LNCAP (cell line): ENCODE measurements around the gene SKA3.

Source experiments
- TF ChIP-seq, protein P1 (sequence below): fragments of 450-650 bp; IDR thresholded peaks from 2 replicates; pipeline ENCODE4 v1.5.1; 2017; ENCODE audit warnings: mild to moderate bottlenecking

The SKA3 gene

DNA sequence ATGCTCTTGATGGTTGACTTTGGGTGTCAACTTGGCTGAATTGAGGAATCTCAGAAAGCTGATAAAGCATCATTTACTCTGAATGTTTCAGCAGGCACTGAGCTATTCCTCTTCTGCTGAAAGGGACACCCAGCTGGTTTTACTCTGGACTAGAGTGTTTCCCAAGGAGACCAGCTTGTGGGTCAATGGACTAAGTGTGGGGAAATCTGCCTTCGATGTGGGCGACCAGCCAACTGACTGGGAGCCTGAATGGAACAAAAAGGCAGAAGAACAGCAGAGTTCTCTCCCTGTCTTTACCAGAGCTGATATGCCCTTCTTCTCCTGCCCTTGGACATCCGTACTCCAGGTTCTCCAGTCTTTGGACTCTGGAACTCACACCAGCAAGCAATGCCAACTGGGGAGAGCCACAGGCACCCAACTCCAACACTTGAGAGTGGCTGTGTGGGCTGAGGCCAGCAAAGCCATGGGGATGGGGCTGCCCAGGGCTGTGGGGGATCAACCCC lies 32.4 kb upstream of the SKA3 start:
- TF ChIP-seq, protein P1, sequence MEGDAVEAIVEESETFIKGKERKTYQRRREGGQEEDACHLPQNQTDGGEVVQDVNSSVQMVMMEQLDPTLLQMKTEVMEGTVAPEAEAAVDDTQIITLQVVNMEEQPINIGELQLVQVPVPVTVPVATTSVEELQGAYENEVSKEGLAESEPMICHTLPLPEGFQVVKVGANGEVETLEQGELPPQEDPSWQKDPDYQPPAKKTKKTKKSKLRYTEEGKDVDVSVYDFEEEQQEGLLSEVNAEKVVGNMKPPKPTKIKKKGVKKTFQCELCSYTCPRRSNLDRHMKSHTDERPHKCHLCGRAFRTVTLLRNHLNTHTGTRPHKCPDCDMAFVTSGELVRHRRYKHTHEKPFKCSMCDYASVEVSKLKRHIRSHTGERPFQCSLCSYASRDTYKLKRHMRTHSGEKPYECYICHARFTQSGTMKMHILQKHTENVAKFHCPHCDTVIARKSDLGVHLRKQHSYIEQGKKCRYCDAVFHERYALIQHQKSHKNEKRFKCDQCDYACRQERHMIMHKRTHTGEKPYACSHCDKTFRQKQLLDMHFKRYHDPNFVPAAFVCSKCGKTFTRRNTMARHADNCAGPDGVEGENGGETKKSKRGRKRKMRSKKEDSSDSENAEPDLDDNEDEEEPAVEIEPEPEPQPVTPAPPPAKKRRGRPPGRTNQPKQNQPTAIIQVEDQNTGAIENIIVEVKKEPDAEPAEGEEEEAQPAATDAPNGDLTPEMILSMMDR: no peak

DNA sequence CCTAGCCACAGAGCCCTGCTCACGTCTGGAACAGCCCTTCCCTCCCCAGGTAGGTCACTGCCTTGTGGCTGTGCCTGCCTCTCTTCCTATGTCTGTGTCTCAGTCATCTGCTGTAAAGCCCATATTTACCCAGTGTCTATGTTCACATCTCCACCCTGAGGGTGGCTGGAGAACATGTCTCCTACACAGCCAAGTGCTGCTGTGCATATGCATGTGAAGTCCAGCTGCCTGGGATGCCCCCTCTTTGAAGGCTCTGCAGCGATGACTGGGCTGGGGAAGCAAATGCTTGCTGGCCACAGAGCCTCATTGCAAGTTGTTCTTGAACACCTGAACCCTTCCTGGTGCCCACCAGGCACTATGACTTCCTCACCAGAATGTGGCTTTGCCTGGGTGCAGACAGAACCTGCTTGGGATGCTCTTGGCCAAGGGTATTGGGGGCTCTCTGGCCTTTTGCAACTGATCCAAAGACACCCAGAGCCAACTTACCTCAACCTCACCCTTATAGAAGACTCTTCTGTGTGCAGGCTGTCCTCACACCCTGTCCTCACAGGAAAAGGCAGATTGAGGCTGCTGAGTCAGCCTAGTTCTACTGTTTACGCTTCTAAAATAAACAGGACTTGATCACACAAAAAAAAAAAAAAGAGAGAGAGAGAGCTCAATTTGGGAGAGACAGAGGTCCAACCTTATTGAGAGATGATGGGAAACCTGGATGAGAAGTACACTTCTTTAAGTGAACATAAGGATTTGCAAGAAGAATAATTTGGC lies 26.6 kb upstream of the SKA3 start:
- TF ChIP-seq, protein P1: no peak

DNA sequence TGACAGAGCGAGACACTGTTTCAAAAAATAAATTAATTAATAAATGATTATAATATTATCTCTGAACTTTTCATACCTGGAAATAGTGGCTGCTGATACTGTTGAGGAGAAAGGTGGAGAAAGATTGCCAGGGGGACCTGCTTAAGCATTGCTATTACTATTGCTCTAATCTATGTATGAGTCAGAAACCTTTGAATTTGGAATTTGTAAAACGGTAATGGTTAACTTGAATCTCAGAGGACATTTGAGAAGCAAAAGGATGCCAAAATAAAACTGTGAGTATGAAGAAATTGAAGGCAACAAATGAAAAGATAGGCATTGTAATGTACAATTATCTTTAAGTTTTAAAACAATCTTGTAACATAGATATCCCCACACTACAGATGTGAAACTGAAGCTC lies 5.3 kb upstream of the SKA3 start:
- TF ChIP-seq, protein P1: no peak

DNA sequence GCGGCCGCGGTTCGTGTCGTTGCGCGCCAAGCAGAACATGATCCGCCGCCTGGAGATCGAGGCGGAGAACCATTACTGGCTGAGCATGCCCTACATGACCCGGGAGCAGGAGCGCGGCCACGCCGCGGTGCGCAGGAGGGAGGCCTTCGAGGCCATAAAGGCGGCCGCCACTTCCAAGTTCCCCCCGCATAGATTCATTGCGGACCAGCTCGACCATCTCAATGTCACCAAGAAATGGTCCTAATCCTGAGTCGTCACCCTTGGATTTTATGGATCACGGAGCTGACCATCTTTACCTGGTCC lies 581 bp upstream of the SKA3 start:
- TF ChIP-seq, protein P1: no peak

DNA sequence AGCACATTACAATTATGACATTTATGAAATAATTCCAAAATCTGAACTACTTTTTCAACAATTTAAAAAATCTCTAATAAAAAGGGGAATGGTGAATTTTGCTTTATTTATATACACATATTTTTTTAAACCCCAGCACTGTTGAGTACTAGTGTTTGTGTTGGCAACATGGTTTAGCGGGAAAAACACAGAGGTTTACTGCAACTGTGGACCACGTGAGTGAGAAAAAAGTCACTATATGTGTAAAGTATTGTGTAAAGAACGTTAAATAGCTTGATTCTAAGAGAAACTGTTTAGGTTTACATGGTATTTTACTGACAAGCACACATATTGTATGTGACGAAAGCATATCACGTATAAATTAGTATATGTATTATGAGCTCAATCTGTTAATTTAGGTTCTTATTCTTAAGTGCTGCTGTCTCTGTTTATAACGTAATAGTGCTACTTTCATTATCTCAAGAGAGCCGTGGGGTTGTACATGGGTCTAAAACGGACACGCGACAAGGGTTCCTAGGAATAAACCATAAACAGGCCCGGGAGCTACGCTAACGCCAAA lies 617 bp downstream of the SKA3 start:
- TF ChIP-seq, protein P1: no peak

DNA sequence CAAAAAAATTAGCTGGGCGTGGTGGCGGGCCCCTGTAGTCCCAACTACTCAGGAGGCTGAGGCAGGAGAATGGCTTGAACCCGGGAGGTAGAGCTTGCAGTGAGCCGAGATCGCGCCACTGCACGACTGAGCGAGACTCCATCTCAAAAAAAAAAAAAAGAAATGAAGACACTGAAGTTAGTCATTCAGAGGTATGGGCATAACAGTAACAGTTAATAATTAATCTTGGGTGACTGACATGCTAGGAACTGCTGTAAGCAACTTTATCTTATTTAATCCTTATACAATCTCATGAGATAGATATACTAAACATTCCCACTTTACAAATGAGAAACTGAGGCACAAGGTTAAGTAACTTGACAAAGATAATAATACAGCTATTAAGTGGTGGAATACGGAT lies 4.9 kb downstream of the SKA3 start:
- TF ChIP-seq, protein P1: no peak

DNA sequence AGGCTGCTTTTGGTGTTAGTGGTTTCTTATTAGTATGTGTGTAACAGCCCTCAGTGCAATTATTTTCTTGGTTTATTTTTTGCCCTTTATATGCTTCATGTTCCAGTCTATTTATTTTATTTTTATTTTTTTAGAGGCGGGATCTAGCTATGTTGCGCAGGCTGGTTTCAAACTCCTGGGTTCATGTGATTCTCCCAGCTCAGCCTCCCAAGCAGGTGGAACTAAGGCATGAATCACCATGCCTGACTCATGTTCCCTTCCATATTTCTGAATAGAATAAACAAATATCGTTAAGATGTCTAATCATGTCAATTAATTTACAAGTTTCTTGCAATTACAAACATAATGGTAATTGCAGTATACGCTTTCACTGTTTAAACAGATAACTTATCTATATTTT lies 11.7 kb downstream of the SKA3 start:
- TF ChIP-seq, protein P1: no peak
